H9 (cell line): ENCODE measurements around the gene ACKR3. TPM values are rescaled to one million over a fixed set of nuclear protein-coding genes. Genes with fewer than 3 reads are reported as not detected.

Experiments
- DNase-seq: peaks from one replicate; pipeline ENCODE4 v3.0.0-alpha.2; 2017
- H2AFZ ChIP-seq: one replicate; pipeline ENCODE4 v1.6.1; 2013; ENCODE audit warnings: mild to moderate bottlenecking, low read length, control low read depth, moderate library complexity
- H2AK5ac ChIP-seq: 2 replicates; pipeline ENCODE4 v1.6.1; 2013; ENCODE audit warnings: low read length, control low read depth, mixed read lengths; ENCODE audit not compliant: insufficient read length
- H2BK120ac ChIP-seq: one replicate; pipeline ENCODE4 v1.6.1; 2013; ENCODE audit warnings: low read depth, mild to moderate bottlenecking, low read length, control low read depth, inconsistent platforms; ENCODE audit not compliant: poor library complexity, severe bottlenecking
- H2BK12ac ChIP-seq: 2 replicates; pipeline ENCODE4 v1.6.1; 2013; ENCODE audit warnings: low read length, control low read depth, mixed read lengths, low read depth; ENCODE audit not compliant: insufficient read length
- H2BK15ac ChIP-seq: 2 replicates; pipeline ENCODE4 v1.6.1; 2013; ENCODE audit warnings: low read depth, low read length, control low read depth
- H2BK20ac ChIP-seq: one replicate; pipeline ENCODE4 v1.6.1; 2013; ENCODE audit warnings: low read depth, mild to moderate bottlenecking, low read length, control low read depth, inconsistent platforms; ENCODE audit not compliant: poor library complexity, severe bottlenecking
- H2BK5ac ChIP-seq: 2 replicates; pipeline ENCODE4 v1.6.1; 2013; ENCODE audit warnings: low read length, control low read depth, mixed read lengths; ENCODE audit not compliant: insufficient read length
- H3K14ac ChIP-seq: 2 replicates; pipeline ENCODE4 v1.6.1; 2013; ENCODE audit warnings: low read length, control low read depth; ENCODE audit not compliant: insufficient read depth
- H3K18ac ChIP-seq: 2 replicates; pipeline ENCODE4 v1.6.1; 2013; ENCODE audit warnings: low read depth, mild to moderate bottlenecking, mixed read lengths, low read length, control low read depth; ENCODE audit not compliant: insufficient read length
- H3K23ac ChIP-seq: 2 replicates; pipeline ENCODE4 v1.6.1; 2013; ENCODE audit warnings: low read length, control low read depth, mixed read lengths, low read depth; ENCODE audit not compliant: insufficient read length
- H3K23me2 ChIP-seq: 2 replicates; pipeline ENCODE4 v1.6.1; 2013; ENCODE audit warnings: low read depth, mild to moderate bottlenecking, mixed read lengths, low read length, control low read depth; ENCODE audit not compliant: insufficient read length, poor library complexity, severe bottlenecking
- H3K27ac ChIP-seq: 2 replicates; pipeline ENCODE4 v1.5.1; 2013; ENCODE audit warnings: low read length, control low read depth, mixed read lengths, low read depth; ENCODE audit not compliant: insufficient read length
- H3K27me3 ChIP-seq: 2 replicates; pipeline ENCODE4 v1.6.1; 2013; ENCODE audit warnings: low read length, control low read depth, inconsistent platforms; ENCODE audit not compliant: insufficient read depth
- H3K4ac ChIP-seq: 2 replicates; pipeline ENCODE4 v1.6.1; 2013; ENCODE audit warnings: low read depth, mild to moderate bottlenecking, control low read depth, inconsistent platforms, low read length, moderate library complexity
- H3K4me1 ChIP-seq: 2 replicates; pipeline ENCODE4 v1.6.1; 2013; ENCODE audit warnings: low read length, control low read depth, inconsistent platforms; ENCODE audit not compliant: insufficient read depth
- H3K4me2 ChIP-seq: 2 replicates; pipeline ENCODE4 v1.6.1; 2013; ENCODE audit warnings: low read length, control low read depth, mixed read lengths; ENCODE audit not compliant: insufficient read length, insufficient read depth
- H3K56ac ChIP-seq: 2 replicates; pipeline ENCODE4 v1.6.1; 2013; ENCODE audit warnings: low read depth, mild to moderate bottlenecking, mixed read lengths, low read length, control low read depth; ENCODE audit not compliant: insufficient read length
- H3K79me1 ChIP-seq: 2 replicates; pipeline ENCODE4 v1.6.1; 2013; ENCODE audit warnings: low read depth, mild to moderate bottlenecking, moderate library complexity, low read length, control low read depth, inconsistent platforms; ENCODE audit not compliant: insufficient read depth, poor library complexity, severe bottlenecking
- H3K79me2 ChIP-seq: 2 replicates; pipeline ENCODE4 v1.6.1; 2013; ENCODE audit warnings: low read length, control low read depth, inconsistent platforms; ENCODE audit not compliant: insufficient read depth
- H3K9ac ChIP-seq: 2 replicates; pipeline ENCODE4 v1.6.1; 2013; ENCODE audit warnings: low read length, control low read depth, mixed read lengths; ENCODE audit not compliant: insufficient read length; ENCODE audit errors: extremely low read depth
- H3K9me3 ChIP-seq: one replicate; pipeline ENCODE4 v1.6.1; 2013; ENCODE audit warnings: low read depth, low read length, inconsistent platforms; ENCODE audit not compliant: control insufficient read depth
- H3T11ph ChIP-seq: one replicate; pipeline ENCODE4 v1.6.1; 2013; ENCODE audit warnings: mild to moderate bottlenecking, low read length, control low read depth, inconsistent platforms
- H4K20me1 ChIP-seq: one replicate; pipeline ENCODE4 v1.6.1; 2013; ENCODE audit not compliant: control insufficient read depth, insufficient read length, insufficient read depth
- H4K5ac ChIP-seq: 2 replicates; pipeline ENCODE4 v1.6.1; 2013; ENCODE audit warnings: low read depth, mild to moderate bottlenecking, mixed read lengths, low read length, control low read depth; ENCODE audit not compliant: insufficient read length
- H4K8ac ChIP-seq: replicated peaks from 2 replicates; pipeline ENCODE4 v1.6.1; 2013; ENCODE audit warnings: low read length, control low read depth, mixed read lengths, low read depth; ENCODE audit not compliant: insufficient read length
- H4K91ac ChIP-seq: 2 replicates; pipeline ENCODE4 v1.6.1; 2013; ENCODE audit warnings: low read depth, mild to moderate bottlenecking, moderate library complexity, mixed read lengths, low read length, control low read depth; ENCODE audit not compliant: insufficient read length
- H3K27ac Mint-ChIP-seq, 3 experiments: 2 replicates in 2 of 3; 3 replicates in 1 of 3; pipeline ENCODE4 v1.8.0; 2020 to 2021; ENCODE audit warnings: mixed read lengths in 3 of 3, mild to moderate bottlenecking in 1 of 3, moderate library complexity in 1 of 3
- H3K27me3 Mint-ChIP-seq: 2 replicates; pipeline ENCODE4 v1.8.0; 2021; ENCODE audit warnings: low read depth, mild to moderate bottlenecking, moderate library complexity, mixed read lengths
- H3K36me3 Mint-ChIP-seq, 3 experiments: 2 replicates in 2 of 3; 3 replicates in 1 of 3; pipeline ENCODE4 v1.8.0; 2020 to 2021; ENCODE audit warnings: low read depth in 3 of 3, mixed read lengths in 3 of 3; ENCODE audit not compliant: insufficient read depth in 1 of 3
- H3K4me1 Mint-ChIP-seq, 2 experiments: 2 replicates each; pipeline ENCODE4 v1.8.0; 2020; ENCODE audit warnings: mixed read lengths in 2 of 2
- H3K4me3 Mint-ChIP-seq, 2 experiments: 2 replicates in 1 of 2; 3 replicates in 1 of 2; pipeline ENCODE4 v1.8.0; 2020 to 2021; ENCODE audit warnings: mild to moderate bottlenecking in 2 of 2, mixed read lengths in 2 of 2, moderate library complexity in 1 of 2
- H3K9me3 Mint-ChIP-seq, 2 experiments: 2 replicates in 1 of 2; 3 replicates in 1 of 2; pipeline ENCODE4 v1.8.0; 2020; ENCODE audit warnings: mild to moderate bottlenecking in 2 of 2, mixed read lengths in 2 of 2, moderate library complexity in 1 of 2
- CTCF ChIP-seq: fragments of 200-600 bp; sonication (generic); conservative IDR thresholded peaks from 3 replicates; pipeline ENCODE4 v1.8.0; 2021; ENCODE audit warnings: antibody characterized with exemption, mild to moderate bottlenecking
- WGBS: extraction: QIAGEN DNeasy Blood & Tissue Kit; methylation state at CpG from one replicate; pipeline ENCODE4 v1.1.7; 2013; ENCODE audit warnings: missing lambda C conversion rate, low lambda C conversion rate, mixed read lengths; ENCODE audit not compliant: insufficient read length; ENCODE audit errors: extremely low coverage; 5-methylcytosine and 5-hydroxymethylcytosine counted together
- total RNA-seq: library from RNA; stranded (reverse); gene quantifications from 2 replicates; pipeline ENCODE4 v1.2.1, GENCODE V29; 2021

ACKR3 gene
- total RNA-seq, 1 experiment from 2014 or later, result 0.44 TPM

GRCh38 chr2:236617796-236618195 lies 48.2 kb downstream of the ACKR3 start:
- H2BK120ac ChIP-seq, result no peak overlapping the region
- H3K36me3 Mint-ChIP-seq, result no peaks in the 10 kb centered on the region; a peak in 1 of 7 replicates

More at GRCh38 chr2:236617796-236618195, 48.2 kb downstream of the ACKR3 start:
- no peaks in the 10 kb centered on the region for H3K27me3 ChIP-seq
- Mint-ChIP-seq H3K27me3 (peaks cover 26% of the 10 kb centered on the region), H3K4me1 (peaks cover 10 to 19% of the 10 kb centered on the region in 2 experiments), H3K4me3 (no peak overlapping the region), H3K9me3 (no peaks in the 10 kb centered on the region), H3K27ac (no peak overlapping the region)
- no peak overlapping the region for H4K91ac ChIP-seq
- H3K18ac ChIP-seq, result no peak overlapping the region
- no peak for DNase-seq
- H3K14ac ChIP-seq, result no peak overlapping the region
- no peak for TF ChIP-seq CTCF
- H2BK5ac ChIP-seq, result no peak overlapping the region
- no peaks in the 10 kb centered on the region for H3K4me1 ChIP-seq
- H2BK15ac ChIP-seq, result no peak overlapping the region
- no peak overlapping the region for H3K56ac ChIP-seq
- H3K23ac ChIP-seq, result no peak overlapping the region
- H3K9me3 ChIP-seq, result no peaks in the 10 kb centered on the region
- H3K79me2 ChIP-seq, result no peaks in the 10 kb centered on the region
- H3K9ac ChIP-seq, result no peak overlapping the region
- no peak overlapping the region for H4K5ac ChIP-seq
- H4K20me1 ChIP-seq, result no peaks in the 10 kb centered on the region
- H3K4ac ChIP-seq, result no peak overlapping the region
- H4K8ac ChIP-seq, result no peak overlapping the region
- no peak overlapping the region for H2BK12ac ChIP-seq
- no peak overlapping the region for H3K4me2 ChIP-seq
- H2AFZ ChIP-seq, result no peak overlapping the region
- no peak overlapping the region for H2BK20ac ChIP-seq
- WGBS, result no CpG with 5 or more reads among the region's 10 CpGs
- no peak overlapping the region for H3K27ac ChIP-seq
- no peak overlapping the region for H2AK5ac ChIP-seq
- H3K23me2 ChIP-seq, result no peaks in the 10 kb centered on the region
- H3T11ph ChIP-seq, result no peak overlapping the region
- no peaks in the 10 kb centered on the region for H3K79me1 ChIP-seq
